ENCODE measurements around the gene KCNK16.
"Not testable (repeated sequence)": the region's sequence is repeated elsewhere in the genome, so short reads cannot be mapped to it uniquely, and the experiment has no call there.

The KCNK16 gene

DNA sequence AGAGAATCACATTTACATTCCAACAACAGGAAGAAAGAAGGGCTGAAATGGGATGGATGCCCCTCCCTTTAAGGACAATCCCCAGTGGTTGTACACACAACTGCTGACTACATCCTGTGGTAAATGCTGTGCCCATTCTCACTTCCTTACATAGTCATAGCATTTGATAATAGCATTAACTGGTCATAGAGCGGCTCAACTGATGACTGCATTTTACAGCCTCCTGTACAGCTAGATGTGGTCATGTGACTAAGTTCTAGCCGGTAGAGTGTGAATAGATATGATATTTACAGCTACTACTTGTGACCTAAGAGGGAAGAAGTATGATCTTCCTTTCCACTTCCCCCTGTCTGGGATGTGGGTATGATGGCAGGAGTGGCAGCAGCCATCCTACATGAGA, 33.0 kb downstream of the KCNK16 start:
- Histone ChIP-seq H4K8ac (ENCODE audit: low read length) (no peak overlapping the region), H3K14ac (ENCODE audit: low read length in 2 of 2) (no peak overlapping the region)
- 100% methylated on average over 1 of the region's 2 CpGs for WGBS

DNA sequence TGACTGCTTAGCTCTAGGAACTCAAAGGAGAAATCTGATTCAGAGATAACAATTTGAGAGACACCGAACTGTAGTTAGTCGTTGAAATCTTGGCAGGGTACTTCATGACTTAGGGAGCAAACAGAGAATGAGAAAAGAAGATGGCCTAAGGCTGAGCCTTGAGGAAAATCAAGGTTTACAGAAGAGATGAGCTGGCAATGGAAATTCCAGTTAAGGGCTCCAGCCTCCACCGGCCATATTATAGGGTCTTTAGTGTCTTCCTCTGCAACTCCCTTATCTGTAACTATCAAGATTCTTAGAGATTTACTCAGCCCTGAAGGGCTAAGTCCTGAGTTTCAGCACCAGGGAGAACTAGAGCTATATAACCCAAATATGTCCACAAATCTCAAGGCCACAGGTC, 34.9 kb downstream of the KCNK16 start:
- Histone ChIP-seq H3K4ac (ENCODE audit: low read depth in 1 of 2, low read length in 2 of 2) (no peak overlapping the region), H2AK5ac (ENCODE audit: low read length, severe bottlenecking) (no peak overlapping the region), H3K27me3 (ENCODE audit: control insufficient read depth in 1 of 2, insufficient read depth in 1 of 2, low read length in 2 of 2) (peaks cover 4 to 16% of the 10 kb centered on the region in 2 experiments), H2BK12ac (ENCODE audit: low read length in 2 of 2) (no peak overlapping the region), H3K79me1 (replicated peaks; ENCODE audit: low read length, poor library complexity, severe bottlenecking) (no peaks in the 10 kb centered on the region), H3K9ac (ENCODE audit: low read length) (no peak overlapping the region), H4K91ac (ENCODE audit: low read length) (no peak overlapping the region), H2BK120ac (ENCODE audit: low read depth, low read length) (no peak overlapping the region), H2AFZ (ENCODE audit: low read depth, low read length) (no peak overlapping the region), H3K4me1 (ENCODE audit: control insufficient read depth, insufficient read depth, low read depth, low read length) (no peaks in the 10 kb centered on the region), H3K9me3 (ENCODE audit: control insufficient read depth, low read length) (peaks cover 9% of the 10 kb centered on the region), H3K23ac (ENCODE audit: low read length in 2 of 2) (no peak overlapping the region), H3K4me3 (ENCODE audit: insufficient read depth in 1 of 2, low read depth in 1 of 2, low read length in 2 of 2) (no peak overlapping the region), H3K36me3 (ENCODE audit: control insufficient read depth in 1 of 2, insufficient read depth in 2 of 2, low read depth in 1 of 2, low read length in 2 of 2) (no peaks in the 10 kb centered on the region), H4K8ac (ENCODE audit: low read length) (no peak overlapping the region), H3K18ac (ENCODE audit: low read depth in 1 of 2, low read length in 2 of 2) (no peak overlapping the region), H2BK15ac (ENCODE audit: low read depth, poor library complexity, severe bottlenecking) (no peak overlapping the region), H3K27ac (ENCODE audit: low read length, poor library complexity, severe bottlenecking) (no peak overlapping the region), H3K4me2 (ENCODE audit: low read length, poor library complexity, severe bottlenecking) (no peak overlapping the region), H2BK5ac (ENCODE audit: low read depth, low read length, poor library complexity, severe bottlenecking) (no peak overlapping the region), H3K14ac (ENCODE audit: low read length in 2 of 2) (no peak overlapping the region)
- WGBS, result 91% methylated on average over 3 of the region's 3 CpGs
- no peak for DNase-seq

More for the DNA sequence above, 33.0 kb downstream of the KCNK16 start:
- Histone ChIP-seq H2BK12ac (ENCODE audit: low read length in 2 of 2) (no peak overlapping the region), H3K27ac (ENCODE audit: low read length, poor library complexity, severe bottlenecking) (no peak overlapping the region), H3K4me2 (ENCODE audit: low read length, poor library complexity, severe bottlenecking) (no peak overlapping the region), H3K9me3 (ENCODE audit: control insufficient read depth, low read length) (peaks cover 9% of the 10 kb centered on the region), H3K4me1 (ENCODE audit: control insufficient read depth, insufficient read depth, low read depth, low read length) (no peaks in the 10 kb centered on the region), H2BK120ac (ENCODE audit: low read depth, low read length) (no peak overlapping the region), H3K36me3 (ENCODE audit: control insufficient read depth in 1 of 2, insufficient read depth in 2 of 2, low read depth in 1 of 2, low read length in 2 of 2) (no peaks in the 10 kb centered on the region), H3K9ac (ENCODE audit: low read length) (no peak overlapping the region), H4K91ac (ENCODE audit: low read length) (no peak overlapping the region), H3K27me3 (ENCODE audit: control insufficient read depth in 1 of 2, insufficient read depth in 1 of 2, low read length in 2 of 2) (peaks cover 0 to 24% of the 10 kb centered on the region in 2 experiments), H2BK15ac (ENCODE audit: low read depth, poor library complexity, severe bottlenecking) (no peak overlapping the region), H3K79me1 (replicated peaks; ENCODE audit: low read length, poor library complexity, severe bottlenecking) (no peaks in the 10 kb centered on the region), H2BK5ac (ENCODE audit: low read depth, low read length, poor library complexity, severe bottlenecking) (no peak overlapping the region), H2AK5ac (ENCODE audit: low read length, severe bottlenecking) (no peak overlapping the region), H3K4ac (ENCODE audit: low read depth in 1 of 2, low read length in 2 of 2) (no peak overlapping the region), H2AFZ (ENCODE audit: low read depth, low read length) (no peak overlapping the region), H3K4me3 (ENCODE audit: insufficient read depth in 1 of 2, low read depth in 1 of 2, low read length in 2 of 2) (no peak overlapping the region), H3K18ac (ENCODE audit: low read depth in 1 of 2, low read length in 2 of 2) (no peak overlapping the region), H3K23ac (ENCODE audit: low read length in 2 of 2) (no peak overlapping the region)
- no peak for DNase-seq

DNA sequence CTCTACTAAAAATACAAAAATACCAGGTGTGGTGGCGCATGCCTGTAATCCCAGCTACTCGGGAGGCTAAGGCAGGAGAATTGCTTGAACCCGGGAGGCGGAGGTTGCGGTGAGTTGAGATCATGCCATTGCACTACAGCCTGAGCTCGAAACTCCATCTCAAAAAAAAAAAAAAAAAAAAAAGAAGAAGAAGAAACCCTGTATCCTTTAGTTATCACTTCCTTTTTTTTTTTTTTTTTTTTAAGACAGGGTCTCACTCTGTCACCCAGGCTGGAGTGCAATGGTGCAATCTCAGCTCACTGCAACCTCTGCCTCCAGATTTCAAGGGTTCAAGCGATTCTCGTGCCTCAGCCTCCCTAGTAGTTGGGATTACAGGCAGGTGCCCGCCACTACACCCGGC, 35.9 kb downstream of the KCNK16 start:
- H3K9me3 ChIP-seq (ENCODE audit: control insufficient read depth, low read length); H3K27ac ChIP-seq (ENCODE audit: low read length, poor library complexity, severe bottlenecking); H2BK5ac ChIP-seq (ENCODE audit: low read depth, low read length, poor library complexity, severe bottlenecking); H2BK120ac ChIP-seq (ENCODE audit: low read depth, low read length); H2BK12ac ChIP-seq (ENCODE audit: low read length in 2 of 2); H3K9ac ChIP-seq (ENCODE audit: low read length); H3K18ac ChIP-seq (ENCODE audit: low read depth in 1 of 2, low read length in 2 of 2); H3K14ac ChIP-seq (ENCODE audit: low read length in 2 of 2); H3K4me3 ChIP-seq (ENCODE audit: insufficient read depth in 1 of 2, low read depth in 1 of 2, low read length in 2 of 2); H3K4me2 ChIP-seq (ENCODE audit: low read length, poor library complexity, severe bottlenecking); H3K23ac ChIP-seq (ENCODE audit: low read length in 2 of 2); H3K4ac ChIP-seq (ENCODE audit: low read depth in 1 of 2, low read length in 2 of 2); H2BK15ac ChIP-seq (ENCODE audit: low read depth, poor library complexity, severe bottlenecking); H3K36me3 ChIP-seq (ENCODE audit: control insufficient read depth in 1 of 2, insufficient read depth in 2 of 2, low read depth in 1 of 2, low read length in 2 of 2); H2AFZ ChIP-seq (ENCODE audit: low read depth, low read length); DNase-seq; H3K79me1 ChIP-seq (replicated peaks; ENCODE audit: low read length, poor library complexity, severe bottlenecking); H4K91ac ChIP-seq (ENCODE audit: low read length); H3K4me1 ChIP-seq (ENCODE audit: control insufficient read depth, insufficient read depth, low read depth, low read length); H4K8ac ChIP-seq (ENCODE audit: low read length); H2AK5ac ChIP-seq (ENCODE audit: low read length, severe bottlenecking): not testable (repeated sequence)
- H3K27me3 ChIP-seq (ENCODE audit: control insufficient read depth in 1 of 2, insufficient read depth in 1 of 2, low read length in 2 of 2), result peaks cover 8 to 14% of the 10 kb centered on the region in 2 experiments
- WGBS, result 74% methylated on average over 6 of the region's 10 CpGs

DNA sequence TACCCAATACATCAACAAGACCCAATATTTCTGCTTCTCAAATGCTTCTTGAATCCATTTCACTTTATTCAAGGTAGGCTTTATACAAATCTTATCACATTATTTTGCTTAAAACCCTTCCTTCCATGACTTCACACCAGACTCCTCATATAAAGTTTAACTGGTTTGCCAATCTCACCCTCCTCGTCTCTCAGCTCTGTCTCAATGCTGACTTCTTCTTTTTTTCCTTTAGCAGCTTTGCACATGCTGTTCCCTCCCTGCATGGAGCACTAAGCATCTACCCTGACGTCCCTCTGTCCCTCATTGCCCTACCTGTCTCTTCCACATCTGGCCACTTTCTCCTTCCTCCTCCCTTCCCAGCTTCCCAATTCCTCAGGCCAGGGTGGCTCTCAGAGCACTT, 39.7 kb downstream of the KCNK16 start:
- no peak overlapping the region for H4K91ac ChIP-seq (ENCODE audit: low read length)
- H3K9ac ChIP-seq (ENCODE audit: low read length), result no peak overlapping the region
- no peak overlapping the region for H3K4ac ChIP-seq (ENCODE audit: low read depth in 1 of 2, low read length in 2 of 2)
- no peak overlapping the region for H3K18ac ChIP-seq (ENCODE audit: low read depth in 1 of 2, low read length in 2 of 2)
- H3K4me2 ChIP-seq (ENCODE audit: low read length, poor library complexity, severe bottlenecking), result no peak overlapping the region
- H3K4me3 ChIP-seq (ENCODE audit: insufficient read depth in 1 of 2, low read depth in 1 of 2, low read length in 2 of 2), result no peak overlapping the region
- no peak overlapping the region for H2AK5ac ChIP-seq (ENCODE audit: low read length, severe bottlenecking)
- H3K23ac ChIP-seq (ENCODE audit: low read length in 2 of 2), result no peak overlapping the region
- H2BK5ac ChIP-seq (ENCODE audit: low read depth, low read length, poor library complexity, severe bottlenecking), result no peak overlapping the region
- no peak overlapping the region for H2BK120ac ChIP-seq (ENCODE audit: low read depth, low read length)
- H3K27me3 ChIP-seq (ENCODE audit: control insufficient read depth in 1 of 2, insufficient read depth in 1 of 2, low read length in 2 of 2), result peaks cover 6 to 8% of the 10 kb centered on the region in 2 experiments
- no peak overlapping the region for H3K27ac ChIP-seq (ENCODE audit: low read length, poor library complexity, severe bottlenecking)
- no peak overlapping the region for H3K14ac ChIP-seq (ENCODE audit: low read length in 2 of 2)
- 38% methylated on average over 2 of the region's 2 CpGs for WGBS
- H2AFZ ChIP-seq (ENCODE audit: low read depth, low read length), result no peak overlapping the region
- no peak for DNase-seq
- H2BK12ac ChIP-seq (ENCODE audit: low read length in 2 of 2), result no peak overlapping the region
- peaks cover 3% of the 10 kb centered on the region for H3K9me3 ChIP-seq (ENCODE audit: control insufficient read depth, low read length)
- no peaks in the 10 kb centered on the region for H3K79me1 ChIP-seq (replicated peaks; ENCODE audit: low read length, poor library complexity, severe bottlenecking)
- H2BK15ac ChIP-seq (ENCODE audit: low read depth, poor library complexity, severe bottlenecking), result no peak overlapping the region
- peaks cover 1% of the 10 kb centered on the region for H3K4me1 ChIP-seq (ENCODE audit: control insufficient read depth, insufficient read depth, low read depth, low read length)
- H4K8ac ChIP-seq (ENCODE audit: low read length), result no peak overlapping the region
- H3K36me3 ChIP-seq (ENCODE audit: control insufficient read depth in 1 of 2, insufficient read depth in 2 of 2, low read depth in 1 of 2, low read length in 2 of 2), result no peaks in the 10 kb centered on the region
